A673 (cell line): ENCODE results near the gene SLC16A3. TPM values are rescaled to one million over a fixed set of nuclear protein-coding genes. Genes with fewer than 3 reads are reported as not detected.

Experiments used
- BruUV-seq: library from RNA; stranded (reverse); fragments of 400-500 nt; replicated peaks from 2 replicates; lab custom pipeline; 2021; lab: Mats Ljungman, UMichigan
- CTCF ChIA-PET: fragments of 300-600 bp; sonication (Branson Sonifier 250); formaldehyde crosslinking; loops from one replicate; lab custom pipeline; 2022; ENCODE audit warnings: antibody characterized with exemption; lab: Charles Lee
- POLR2A ChIA-PET: fragments of 300-600 bp; sonication (Branson Sonifier 250); formaldehyde crosslinking; loops from one replicate; lab custom pipeline; 2022; ENCODE audit warnings: antibody characterized with exemption; ENCODE audit not compliant: low non-redundant PET; lab: Charles Lee
- DNase-seq: peaks from one replicate; pipeline ENCODE4 v3.0.0-alpha.2; 2015; ENCODE audit warnings: low spot score
- H3K27ac ChIP-seq: fragments of 200-600 bp; sonication (generic); 2 replicates; pipeline ENCODE4 v1.5.1; 2016; ENCODE audit warnings: mixed run types, low read depth, mild to moderate bottlenecking, mixed read lengths, antibody characterized with exemption, low read length; ENCODE audit not compliant: poor library complexity, severe bottlenecking
- H3K27me3 ChIP-seq: fragments of 200-600 bp; sonication (generic); replicated peaks from 2 replicates; pipeline ENCODE4 v1.6.1; 2017; ENCODE audit warnings: mixed run types, low read depth, mild to moderate bottlenecking, mixed read lengths, antibody characterized with exemption, low read length; ENCODE audit not compliant: insufficient read depth, poor library complexity
- H3K36me3 ChIP-seq: fragments of 200-600 bp; sonication (generic); 2 replicates; pipeline ENCODE4 v1.6.1; 2016; ENCODE audit warnings: mixed run types, mild to moderate bottlenecking, mixed read lengths, antibody characterized with exemption, low read length; ENCODE audit not compliant: insufficient read depth, poor library complexity, severe bottlenecking
- H3K4me1 ChIP-seq: fragments of 200-600 bp; sonication (generic); 2 replicates; pipeline ENCODE4 v1.6.1; 2017; ENCODE audit warnings: mixed run types, mild to moderate bottlenecking, mixed read lengths, antibody characterized with exemption, low read length; ENCODE audit not compliant: insufficient read depth, poor library complexity, severe bottlenecking
- H3K4me3 ChIP-seq: fragments of 200-600 bp; sonication (generic); 2 replicates; pipeline ENCODE4 v1.5.1; 2016; ENCODE audit warnings: low read depth, mixed run types, mild to moderate bottlenecking, mixed read lengths, low read length; ENCODE audit not compliant: poor library complexity, severe bottlenecking
- H3K9me3 ChIP-seq: fragments of 200-600 bp; sonication (generic); 2 replicates; pipeline ENCODE4 v1.6.1; 2016; ENCODE audit warnings: mixed run types, low read depth, mild to moderate bottlenecking, mixed read lengths, antibody characterized with exemption, low read length; ENCODE audit not compliant: poor library complexity, severe bottlenecking
- EZH2 ChIP-seq: fragments of 200-600 bp; sonication (generic); IDR thresholded peaks from 2 replicates; pipeline ENCODE4 v1.6.1; 2017; ENCODE audit warnings: borderline replicate concordance, low read depth, mild to moderate bottlenecking, mixed read lengths, antibody characterized with exemption, low read length; ENCODE audit not compliant: poor library complexity, severe bottlenecking
- intact Hi-C: fragments of 100-400 bp; cut with micrococcal nuclease; formaldehyde crosslinking; loops from one replicate; pipeline ENCODE4 v1.10.0; 2022; ENCODE audit not compliant: unreplicated experiment
- total RNA-seq: library from RNA; stranded (reverse); gene quantifications from 2 replicates; pipeline ENCODE4 v1.2.3, GENCODE V29; 2021
- TF ChIP-seq, protein P1 (sequence below): fragments of 300-800, 200-600 bp; sonication (generic); conservative IDR thresholded peaks from 2 replicates; pipeline ENCODE4 v1.5.1; 2017; ENCODE audit warnings: low read depth, mild to moderate bottlenecking, antibody characterized with exemption, low read length, moderate library complexity, mixed read lengths

SLC16A3 gene
- total RNA-seq, 1 experiment from 2014 or later, result 0.97 TPM

DNA sequence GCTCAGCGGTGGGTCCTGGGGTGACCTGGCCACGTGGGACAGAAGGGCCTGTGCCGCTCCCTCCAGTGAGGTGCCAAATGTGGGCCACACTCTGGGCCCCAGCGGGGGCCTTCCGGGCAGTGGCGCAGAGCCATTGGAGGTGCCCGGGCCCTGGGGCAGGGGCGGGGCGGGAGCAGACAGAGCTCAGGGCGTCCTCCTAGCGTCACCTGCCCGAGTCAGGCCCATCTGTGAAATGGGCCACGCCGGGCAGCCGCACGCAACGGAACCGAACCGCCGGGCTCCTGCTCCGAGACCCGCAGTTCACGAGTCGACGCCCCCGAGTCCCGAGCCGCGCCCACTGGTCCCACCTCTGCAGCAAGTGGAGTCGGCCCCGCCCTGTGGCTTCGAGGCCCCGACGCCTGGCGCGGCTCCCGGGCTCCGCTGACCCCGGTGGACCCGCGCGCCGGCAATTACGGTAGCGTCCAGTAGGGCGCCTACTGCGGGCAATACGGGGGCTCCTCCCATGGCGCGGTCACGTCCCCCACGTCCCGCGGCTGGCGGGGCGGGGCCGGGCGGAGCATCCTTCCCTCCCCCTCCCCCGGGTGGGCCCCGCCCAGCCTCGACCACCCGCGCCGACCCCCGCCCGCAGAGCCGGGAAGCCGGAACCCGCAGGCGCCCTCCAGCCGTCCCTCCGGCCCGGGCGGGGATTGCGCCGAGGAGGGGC lies 1.9 kb downstream of the SLC16A3 start:
- peak overlapping the region; percentile 31 for H3K4me3 ChIP-seq
- no peaks in the 10 kb centered on the region for H3K36me3 ChIP-seq
- peaks cover 22% of the 10 kb centered on the region for H3K4me1 ChIP-seq
- intact Hi-C loops, result no loop called here
- ChIA-PET POLR2A (no interaction called here), CTCF (no interaction called here)
- no peak for DNase-seq
- no TSS peak for BruUV-seq
- H3K27me3 ChIP-seq, result peaks cover 7% of the 10 kb centered on the region
- no peaks in the 10 kb centered on the region for H3K9me3 ChIP-seq
- TF ChIP-seq EZH2, result no peak
- TF ChIP-seq, protein P1, sequence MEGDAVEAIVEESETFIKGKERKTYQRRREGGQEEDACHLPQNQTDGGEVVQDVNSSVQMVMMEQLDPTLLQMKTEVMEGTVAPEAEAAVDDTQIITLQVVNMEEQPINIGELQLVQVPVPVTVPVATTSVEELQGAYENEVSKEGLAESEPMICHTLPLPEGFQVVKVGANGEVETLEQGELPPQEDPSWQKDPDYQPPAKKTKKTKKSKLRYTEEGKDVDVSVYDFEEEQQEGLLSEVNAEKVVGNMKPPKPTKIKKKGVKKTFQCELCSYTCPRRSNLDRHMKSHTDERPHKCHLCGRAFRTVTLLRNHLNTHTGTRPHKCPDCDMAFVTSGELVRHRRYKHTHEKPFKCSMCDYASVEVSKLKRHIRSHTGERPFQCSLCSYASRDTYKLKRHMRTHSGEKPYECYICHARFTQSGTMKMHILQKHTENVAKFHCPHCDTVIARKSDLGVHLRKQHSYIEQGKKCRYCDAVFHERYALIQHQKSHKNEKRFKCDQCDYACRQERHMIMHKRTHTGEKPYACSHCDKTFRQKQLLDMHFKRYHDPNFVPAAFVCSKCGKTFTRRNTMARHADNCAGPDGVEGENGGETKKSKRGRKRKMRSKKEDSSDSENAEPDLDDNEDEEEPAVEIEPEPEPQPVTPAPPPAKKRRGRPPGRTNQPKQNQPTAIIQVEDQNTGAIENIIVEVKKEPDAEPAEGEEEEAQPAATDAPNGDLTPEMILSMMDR, result no peak
- H3K27ac ChIP-seq, result no peak overlapping the region

DNA sequence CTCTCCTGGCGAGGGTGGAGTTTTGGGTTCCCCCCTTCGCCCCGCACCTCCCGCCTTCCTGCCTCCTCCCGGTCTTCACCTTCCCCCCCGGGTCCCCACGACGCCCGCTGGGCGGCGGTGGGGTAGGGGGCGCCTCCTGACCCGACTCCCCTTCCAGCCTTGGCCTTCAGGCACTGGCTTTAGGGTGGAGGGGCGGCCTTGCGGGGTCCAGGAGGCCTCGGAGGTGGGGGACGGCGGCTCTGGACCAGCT lies 2.4 kb downstream of the SLC16A3 start:
- ChIA-PET CTCF (no interaction called here), POLR2A (no interaction called here)
- no peak for TF ChIP-seq EZH2
- TF ChIP-seq, protein P1, result no peak

DNA sequence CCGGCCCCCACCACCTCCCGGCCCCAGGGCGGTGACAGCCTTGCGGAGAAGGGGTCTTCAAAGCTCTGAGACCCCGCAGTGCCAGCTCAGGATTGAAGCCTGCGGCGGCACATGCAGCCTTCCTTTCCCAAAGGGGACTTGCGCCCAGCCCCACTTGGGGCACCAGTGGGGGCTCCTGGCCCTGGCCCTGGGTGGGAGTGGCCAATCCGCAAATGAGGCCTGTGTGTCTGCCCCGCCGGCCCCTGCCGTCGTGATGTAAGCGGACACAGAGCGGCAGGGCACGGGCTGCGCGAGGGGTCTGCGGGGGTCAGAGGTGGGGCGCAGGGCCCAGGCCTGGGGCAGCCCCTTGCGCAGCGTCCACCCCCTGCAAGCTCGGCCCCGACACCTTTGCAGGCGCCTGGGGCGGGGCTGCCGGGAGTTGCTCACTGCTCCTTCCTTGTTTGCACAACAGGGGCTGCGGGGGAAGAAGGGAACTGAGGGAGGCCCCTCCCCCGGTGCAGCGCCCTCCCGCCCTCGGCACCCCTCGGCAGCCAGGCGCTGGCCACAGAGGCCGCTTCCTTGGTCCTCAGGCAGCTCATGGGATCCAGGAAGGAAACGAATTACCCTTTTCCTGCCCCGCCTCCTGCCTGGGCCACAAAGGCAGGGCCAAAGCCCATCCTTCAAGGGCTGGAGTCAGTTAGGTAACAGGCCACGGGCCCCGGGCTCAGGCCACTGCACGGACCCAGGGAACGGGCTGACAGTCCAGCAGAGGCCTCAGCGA lies 2.9 kb downstream of the SLC16A3 start:
- Histone ChIP-seq H3K4me3 (peak overlapping the region; percentile 31), H3K4me1 (peaks cover 32% of the 10 kb centered on the region), H3K9me3 (no peaks in the 10 kb centered on the region), H3K36me3 (no peaks in the 10 kb centered on the region), H3K27ac (no peak overlapping the region), H3K27me3 (peaks cover 7% of the 10 kb centered on the region)
- BruUV-seq, result no TSS peak
- no peak for DNase-seq
- POLR2A ChIA-PET, result no interaction called here
- intact Hi-C loops, result no loop called here
- CTCF ChIA-PET, result no interaction called here
- TF ChIP-seq EZH2, result no peak
- TF ChIP-seq, protein P1, result no peak

More for the DNA sequence above, 2.4 kb downstream of the SLC16A3 start:
- Histone ChIP-seq H3K27me3 (peaks cover 7% of the 10 kb centered on the region), H3K4me3 (peak overlapping the region; percentile 31), H3K4me1 (peaks cover 27% of the 10 kb centered on the region), H3K9me3 (no peaks in the 10 kb centered on the region), H3K36me3 (no peaks in the 10 kb centered on the region), H3K27ac (no peak overlapping the region)
- intact Hi-C loops, result no loop called here
- BruUV-seq, result no TSS peak
- no peak for DNase-seq
